CD4-positive, alpha-beta T cell treated with Interleukin-4 for 4 hours (primary cell): Measurements from ENCODE around the gene CDK1.

ENCODE experiments used
- DNase-seq: peaks from one replicate; pipeline ENCODE4 v3.0.0-alpha.2; 2020

CDK1 gene

DNA sequence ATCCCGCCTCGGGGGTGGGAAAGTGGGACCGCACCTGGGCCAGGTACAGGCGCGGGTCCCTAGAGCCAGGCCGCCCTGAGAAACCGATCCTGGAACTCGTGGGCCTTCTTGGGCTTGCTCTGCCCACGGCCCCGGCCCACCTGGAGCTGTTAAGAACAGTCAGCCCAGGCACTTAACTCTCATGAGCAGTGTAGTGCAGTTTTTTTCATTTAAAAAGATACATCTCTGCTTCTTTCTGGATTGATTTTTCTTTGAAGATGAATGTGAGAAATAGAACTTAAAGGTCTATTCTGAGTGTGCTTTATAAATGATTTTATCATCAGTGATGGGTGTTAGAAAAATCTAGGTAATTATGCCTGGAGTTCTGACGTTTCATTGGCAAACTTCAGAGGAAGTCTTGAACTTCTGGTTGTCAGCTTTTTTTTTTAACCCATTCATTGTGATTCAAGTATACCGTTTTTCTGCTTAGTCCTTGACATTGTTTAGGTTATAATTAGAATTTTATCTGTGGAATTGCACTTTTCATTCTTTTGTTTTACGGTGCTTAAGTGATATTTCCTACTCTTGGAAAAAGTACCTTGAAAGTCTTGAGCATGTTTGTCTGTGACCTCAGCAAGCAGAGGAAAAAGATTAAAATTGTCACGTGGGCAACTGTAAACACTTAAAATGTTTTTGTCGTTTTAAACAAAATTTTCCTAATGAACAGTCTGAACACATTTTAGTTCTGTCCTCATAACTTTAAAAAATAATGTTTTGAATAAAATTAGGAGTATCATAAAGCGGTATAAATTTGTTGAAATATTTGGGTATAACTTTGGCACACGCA lies 906 bp downstream of the CDK1 start:
- no peak for DNase-seq

DNA sequence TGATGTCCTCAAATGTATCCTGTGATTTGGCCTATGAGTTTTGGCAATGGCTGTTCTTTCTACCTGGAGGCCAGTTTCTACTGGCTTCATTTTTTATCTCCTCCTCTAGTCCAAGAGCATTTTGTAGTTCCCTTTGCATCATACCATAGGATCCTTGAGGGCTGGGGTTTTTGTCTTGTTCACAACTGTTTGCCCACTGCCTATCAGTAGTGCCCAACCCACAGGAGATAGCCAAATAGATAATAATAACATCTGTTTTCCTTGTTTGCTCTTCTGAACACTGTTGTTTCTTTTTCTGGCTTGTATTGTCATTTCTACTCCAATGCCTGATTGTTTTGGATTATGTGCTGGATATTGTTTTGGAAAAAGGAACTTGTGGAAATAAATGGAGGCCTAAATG lies 3.4 kb downstream of the CDK1 start:
- no peak for DNase-seq

DNA sequence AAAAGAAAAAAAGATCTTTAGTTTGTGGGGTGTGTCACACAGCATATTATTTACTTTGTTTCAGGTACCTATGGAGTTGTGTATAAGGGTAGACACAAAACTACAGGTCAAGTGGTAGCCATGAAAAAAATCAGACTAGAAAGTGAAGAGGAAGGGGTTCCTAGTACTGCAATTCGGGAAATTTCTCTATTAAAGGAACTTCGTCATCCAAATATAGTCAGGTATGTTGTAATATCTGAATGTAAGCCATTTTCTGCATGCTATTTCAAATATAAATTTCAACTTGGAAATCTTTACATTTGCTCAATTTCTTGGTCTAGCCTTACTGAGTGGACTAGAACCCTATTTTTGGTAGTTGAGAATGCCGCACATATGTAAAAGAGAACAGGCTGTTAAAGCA lies 6.4 kb downstream of the CDK1 start:
- DNase-seq: no peak

DNA sequence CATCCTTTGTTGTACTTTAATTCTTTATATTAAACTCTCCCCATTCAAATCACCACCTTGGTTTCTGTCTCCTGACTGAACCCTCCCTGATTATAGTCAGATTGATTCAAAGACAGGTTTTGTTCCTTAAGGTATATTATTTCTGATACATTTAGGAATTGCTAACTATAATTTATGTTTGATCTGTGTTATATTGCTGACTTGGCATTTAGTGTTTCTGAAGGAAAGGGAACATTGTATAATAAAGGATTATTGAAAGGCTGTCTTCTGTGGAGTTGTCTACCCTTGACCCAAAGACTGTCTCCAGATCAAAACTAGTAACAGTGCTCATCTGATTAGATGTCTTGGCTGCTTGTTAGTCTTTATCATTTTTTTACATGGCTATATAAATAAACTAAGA lies 10.3 kb downstream of the CDK1 start:
- no peak for DNase-seq

DNA sequence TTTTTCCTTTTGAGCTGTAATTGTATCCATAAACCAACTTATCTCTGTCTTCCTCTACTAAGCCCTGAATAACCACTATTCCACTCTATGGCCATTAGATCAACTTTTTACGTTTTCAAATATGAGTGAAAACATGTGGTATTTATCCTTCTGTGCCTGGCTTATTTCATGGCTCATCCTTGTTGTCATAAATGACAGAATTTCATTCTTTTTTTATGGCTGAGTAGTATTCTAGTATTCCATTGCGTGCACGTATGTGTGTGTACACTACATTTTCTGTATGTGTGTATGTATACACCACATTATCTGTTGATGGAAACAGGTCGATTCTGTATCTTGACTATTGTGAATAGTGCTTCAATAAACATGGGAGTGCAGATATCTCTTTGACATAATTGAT lies 11.1 kb downstream of the CDK1 start:
- DNase-seq: no peak

DNA sequence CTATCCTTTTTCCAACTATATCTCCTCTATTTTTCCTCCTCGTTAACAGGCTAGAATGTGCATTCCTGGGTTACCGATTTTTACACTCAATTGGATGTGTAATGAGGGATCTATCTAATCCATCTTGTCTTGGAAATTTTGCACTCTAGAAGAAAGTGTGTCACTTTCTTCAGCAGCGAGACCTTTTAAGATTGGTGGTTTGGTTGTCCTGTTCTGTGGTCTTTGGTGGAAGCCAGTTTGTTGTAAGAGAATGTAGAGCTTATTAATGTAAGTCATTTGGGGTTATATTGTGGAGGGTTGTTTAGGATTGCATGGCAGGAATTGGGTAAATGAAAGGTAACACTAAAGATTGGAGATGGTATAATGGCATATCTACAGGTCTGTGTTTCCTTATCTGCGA lies 16.7 kb downstream of the CDK1 start:
- DNase-seq: no peak

DNA sequence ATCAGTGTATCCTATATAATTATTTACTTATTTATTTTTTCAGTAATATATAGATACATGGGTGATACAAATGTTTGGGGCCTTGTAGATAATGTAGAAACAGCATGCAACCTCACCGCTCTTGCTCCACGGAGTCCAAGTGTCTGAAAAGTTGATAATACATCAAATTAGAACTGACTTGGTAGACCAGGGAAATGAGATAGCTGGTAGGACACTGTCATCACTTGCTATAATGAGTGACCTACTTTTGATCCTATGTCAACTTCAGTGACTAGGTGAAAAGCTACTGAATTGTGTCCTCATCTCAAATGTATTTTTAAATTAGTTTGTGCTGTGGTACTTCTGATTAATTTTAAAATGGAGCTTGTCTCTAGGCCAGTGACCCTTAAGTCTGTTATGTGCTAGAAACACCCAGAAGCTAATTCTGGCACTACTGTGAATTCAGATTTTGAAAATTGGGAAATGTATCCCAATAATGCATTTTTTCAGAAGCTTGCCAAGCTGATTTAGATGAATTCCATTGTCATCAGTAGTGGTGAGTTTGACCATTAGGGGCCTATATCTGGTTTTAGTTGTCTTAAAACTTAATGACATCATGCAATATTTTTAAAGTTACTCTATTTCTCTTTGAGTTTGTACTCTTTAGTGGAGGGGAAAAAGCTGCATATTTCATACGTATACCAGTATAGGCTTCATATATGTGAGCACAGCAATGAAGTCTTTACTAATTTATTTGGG lies 17.4 kb downstream of the CDK1 start:
- DNase-seq: no peak

DNA sequence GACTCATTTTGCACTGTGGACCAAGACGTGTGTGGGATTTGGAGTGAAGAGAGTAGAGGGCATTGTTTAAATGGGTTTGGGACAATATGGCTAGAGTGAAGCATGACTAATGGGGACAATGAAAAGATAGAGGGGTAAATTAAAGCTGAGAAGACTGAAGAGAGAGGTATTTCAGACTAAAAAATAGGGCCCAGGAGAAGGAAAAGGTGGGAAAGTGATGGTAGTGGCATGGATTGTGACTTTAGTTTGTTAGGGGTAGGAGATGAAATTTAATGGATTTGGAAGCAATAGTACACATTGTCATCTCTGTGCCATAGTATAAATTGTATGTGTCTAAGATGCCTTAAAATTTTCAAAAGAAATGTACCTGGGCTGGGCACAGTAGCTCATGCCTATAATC lies 18.2 kb downstream of the CDK1 start:
- no peak for DNase-seq

DNA sequence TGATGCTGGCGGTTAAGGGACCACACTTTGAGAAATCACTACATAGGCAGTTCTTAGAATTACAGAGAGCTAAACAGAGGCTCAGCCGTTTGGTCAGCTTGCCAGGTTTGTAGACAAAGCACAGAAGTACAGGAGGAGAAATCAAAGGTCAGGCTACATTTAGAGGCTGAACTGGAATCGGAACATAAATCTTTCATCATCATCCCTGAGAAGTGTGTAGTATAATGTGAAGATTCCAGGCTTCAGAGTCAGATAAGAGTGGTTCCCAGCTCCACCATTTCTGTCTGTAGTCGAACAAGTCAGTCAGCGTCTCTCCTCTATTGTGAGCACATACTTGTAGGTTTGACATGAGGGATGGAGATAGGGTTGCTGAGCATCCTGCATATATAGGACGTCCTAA lies 18.9 kb downstream of the CDK1 start:
- DNase-seq: no peak

DNA sequence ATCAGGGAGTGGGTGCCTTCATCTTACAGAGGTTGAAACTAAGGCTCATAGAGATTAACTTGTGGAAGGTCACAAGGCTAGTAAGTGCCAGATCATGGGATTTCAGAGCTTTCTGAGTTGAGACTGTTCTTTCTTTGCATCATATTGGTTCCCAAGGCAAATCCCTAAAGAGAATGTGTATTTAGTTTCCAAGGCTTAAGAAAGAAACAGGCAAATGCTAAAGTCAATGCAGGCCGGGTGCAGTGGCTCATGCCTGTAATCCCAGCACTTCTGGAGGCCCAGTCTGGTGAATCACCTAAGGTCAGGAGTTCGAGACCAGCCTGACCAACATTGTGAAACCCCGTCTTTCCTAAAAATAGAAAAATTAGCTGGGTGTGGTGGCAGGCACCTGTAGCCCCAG lies 19.8 kb downstream of the CDK1 start:
- DNase-seq: no peak

DNA sequence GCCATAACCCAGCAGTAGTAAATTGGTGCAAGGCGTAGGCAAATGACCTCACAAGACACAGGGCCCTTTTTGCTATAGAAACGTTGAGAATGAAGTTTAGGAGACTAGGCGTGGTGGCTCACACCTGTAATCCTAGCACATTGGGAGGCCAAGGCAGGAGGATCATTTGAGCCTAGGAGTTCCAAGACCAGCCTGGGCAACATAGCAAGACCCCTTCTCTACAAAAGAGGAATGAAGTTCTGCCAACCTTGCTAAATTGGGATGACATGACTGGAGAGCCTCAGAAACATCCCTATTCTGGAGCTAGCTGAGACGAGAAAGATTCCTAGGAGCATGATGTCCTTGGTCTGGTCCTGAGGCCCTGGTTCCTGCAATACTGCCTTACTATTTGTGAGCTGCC lies 20.6 kb downstream of the CDK1 start:
- no peak for DNase-seq

DNA sequence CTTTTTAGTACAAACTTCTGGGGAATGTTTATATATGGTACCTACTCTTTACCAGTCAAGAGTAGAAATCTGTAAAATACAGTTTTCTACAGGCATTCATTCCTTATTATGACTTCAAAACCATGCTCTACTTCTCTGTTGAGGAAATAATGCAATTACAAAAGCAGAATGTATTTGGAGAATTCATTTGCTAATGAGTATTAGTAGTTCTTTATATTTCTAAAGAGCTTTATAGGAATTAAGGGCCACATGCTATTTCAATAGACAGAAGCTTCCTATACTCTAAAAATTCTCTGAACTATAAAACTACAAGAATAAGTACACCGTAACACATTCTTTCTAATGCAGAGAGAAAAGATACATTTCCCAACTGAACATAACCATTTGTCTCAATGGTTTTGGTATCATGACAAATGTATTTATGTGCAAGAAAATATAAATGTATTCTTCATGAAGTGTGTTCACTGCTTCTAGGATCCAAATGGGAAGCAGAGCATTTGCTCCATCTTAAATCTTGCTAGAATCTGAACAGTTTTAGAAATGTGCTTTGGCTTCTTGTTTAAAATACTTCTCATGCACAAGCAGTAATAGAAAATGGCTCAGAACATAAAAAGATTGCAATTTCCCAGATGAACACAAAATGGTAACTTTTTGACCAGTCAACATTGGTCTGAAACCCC lies 21.8 kb downstream of the CDK1 start:
- no peak for DNase-seq

DNA sequence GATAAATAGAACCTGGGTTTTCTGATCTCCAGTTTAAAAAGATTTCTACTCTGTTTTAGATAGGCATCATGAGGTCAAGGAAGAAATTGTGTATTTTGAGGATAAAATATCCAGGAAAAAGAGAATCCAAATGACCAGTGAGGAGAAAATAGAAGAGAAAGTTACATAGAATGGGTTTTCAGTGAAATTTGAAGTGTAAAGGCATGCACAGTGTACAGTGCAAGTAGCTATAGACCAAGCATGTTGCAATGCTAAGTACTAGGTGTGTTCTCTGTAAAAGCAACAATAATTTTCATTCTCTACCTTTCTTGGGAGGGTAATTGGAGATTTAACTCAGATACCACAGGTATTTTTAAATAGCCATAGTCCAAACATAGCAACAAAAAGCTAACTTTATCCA lies 22.6 kb downstream of the CDK1 start:
- DNase-seq: no peak

DNA sequence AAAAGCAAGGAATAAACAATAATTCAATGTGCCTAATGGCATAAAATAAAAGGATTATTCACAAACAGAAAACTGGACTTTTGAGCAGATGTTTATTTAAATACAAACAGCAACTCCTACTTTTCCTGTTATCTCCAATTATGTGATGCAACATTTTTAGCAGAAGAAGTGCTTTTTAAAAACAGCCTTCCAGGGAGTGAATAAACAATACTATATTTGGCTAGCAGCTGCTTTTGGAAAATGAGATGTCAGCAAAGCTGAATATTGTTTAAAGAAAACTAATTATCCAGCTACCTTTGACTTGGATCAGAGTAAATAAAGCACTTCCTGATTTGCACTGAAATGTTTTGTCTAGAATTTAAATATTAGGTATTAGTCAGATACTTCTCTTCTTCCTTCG lies 23.2 kb downstream of the CDK1 start:
- DNase-seq: no peak

DNA sequence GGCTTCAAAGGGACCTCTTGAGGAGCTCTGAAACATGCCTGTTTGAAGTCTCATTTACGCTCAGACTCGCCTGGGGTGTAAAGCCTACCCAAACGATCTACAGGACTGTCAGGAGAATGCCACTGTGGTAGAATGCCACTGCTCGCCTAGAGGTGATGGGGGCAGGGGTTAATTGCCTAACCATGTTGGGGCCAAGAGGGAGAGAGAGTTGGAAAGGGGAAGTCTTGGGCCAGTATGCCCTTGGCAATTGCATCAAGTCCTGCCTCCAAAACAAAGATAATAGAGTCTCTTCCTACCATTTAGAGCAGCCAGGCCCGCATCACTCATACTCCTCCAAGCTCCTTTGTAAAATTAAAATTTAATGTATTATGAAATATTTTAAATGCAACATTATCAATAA lies 25.2 kb downstream of the CDK1 start:
- DNase-seq: no peak

DNA sequence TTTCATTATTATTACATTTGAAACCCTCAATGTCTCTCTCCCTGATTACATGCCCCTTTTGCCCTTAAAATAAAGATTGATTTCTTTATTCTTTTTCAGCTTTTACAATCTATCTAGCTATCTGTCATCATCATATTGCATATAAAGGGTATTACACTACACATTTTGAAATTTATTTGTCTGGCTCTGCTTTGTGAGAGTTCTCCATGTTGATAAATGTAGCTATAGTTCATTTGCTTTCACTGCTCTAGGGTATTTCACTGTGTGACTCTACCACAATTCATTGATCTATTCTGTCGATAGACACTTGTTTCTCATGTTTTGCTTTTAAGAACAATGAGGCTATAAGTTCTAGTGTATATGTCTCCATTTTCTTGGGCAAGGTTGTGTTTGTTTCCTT lies 25.6 kb downstream of the CDK1 start:
- no peak for DNase-seq

DNA sequence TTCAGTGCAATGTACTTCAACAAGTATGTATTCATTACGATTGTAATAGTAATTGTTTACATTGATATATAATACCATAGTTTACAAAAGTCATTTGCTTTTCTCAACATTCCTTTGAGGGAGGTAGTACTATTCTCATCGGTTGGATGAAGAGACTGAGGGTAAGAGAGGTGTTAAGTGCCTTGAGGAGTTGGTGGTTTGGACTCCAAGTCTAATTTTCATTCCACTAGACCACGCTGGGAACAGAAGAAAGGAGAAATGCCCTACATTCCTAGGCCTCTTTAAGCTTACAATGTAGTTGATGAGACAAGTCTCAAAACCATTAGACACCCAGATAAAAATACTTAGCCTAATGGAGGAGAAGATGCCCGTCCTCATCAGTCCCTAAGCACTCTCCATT lies 28.6 kb downstream of the CDK1 start:
- no peak for DNase-seq

DNA sequence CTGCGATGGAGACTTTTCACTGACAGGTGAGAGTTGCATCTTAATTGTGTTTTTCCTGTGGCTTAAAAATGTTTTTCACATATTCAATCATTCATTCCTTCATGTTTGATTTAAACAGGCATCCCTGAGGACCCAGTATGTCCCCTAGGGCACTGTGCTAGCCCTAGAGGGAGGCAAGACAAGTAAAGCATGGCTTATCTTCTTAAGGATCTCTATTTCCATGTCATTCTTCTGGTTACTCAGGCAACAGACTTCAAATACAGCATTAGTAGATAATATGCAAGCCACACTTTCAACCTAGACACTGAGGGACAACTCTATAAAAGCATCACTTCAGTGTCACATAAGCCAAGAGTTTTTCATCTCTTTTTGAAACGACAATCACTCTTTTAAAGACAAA lies 29.2 kb downstream of the CDK1 start:
- no peak for DNase-seq

DNA sequence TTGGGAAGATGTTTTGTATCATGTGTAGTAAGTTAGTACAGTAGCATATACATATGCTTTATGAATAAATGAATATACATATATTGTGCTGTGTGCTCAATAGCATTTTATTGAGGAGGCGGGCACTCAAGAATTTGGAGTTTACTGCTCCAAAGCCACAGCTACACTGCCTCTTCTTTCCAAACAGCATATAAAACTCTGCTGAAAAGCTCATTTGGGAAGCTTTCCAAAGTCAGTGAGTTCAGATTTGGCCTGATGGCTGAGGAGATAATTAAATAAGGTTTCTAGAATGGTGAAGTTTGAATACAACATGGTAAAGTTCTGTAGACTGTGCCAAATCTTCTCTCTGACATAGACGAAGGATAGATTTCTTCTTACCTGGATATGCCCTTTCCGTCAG lies 29.8 kb downstream of the CDK1 start:
- DNase-seq: no peak

DNA sequence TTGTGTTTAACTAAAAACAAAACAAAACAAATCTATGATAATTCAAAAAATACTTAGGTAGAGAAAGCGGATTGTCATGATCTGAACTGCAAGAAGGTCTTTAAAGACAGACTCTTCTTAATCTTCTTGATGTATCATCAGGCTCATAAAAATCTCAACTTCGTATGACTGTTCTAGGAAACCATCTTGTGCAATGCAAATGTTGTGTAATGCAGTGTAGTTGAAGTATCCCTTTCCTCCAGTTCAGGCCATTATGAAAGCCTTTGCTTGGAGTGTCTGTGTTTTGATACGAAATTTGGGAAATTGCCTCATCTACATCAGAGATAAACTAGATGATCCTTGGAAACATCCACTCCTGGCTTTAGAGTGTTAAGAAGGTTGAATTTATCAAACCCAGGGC lies 30.9 kb downstream of the CDK1 start:
- DNase-seq: no peak

DNA sequence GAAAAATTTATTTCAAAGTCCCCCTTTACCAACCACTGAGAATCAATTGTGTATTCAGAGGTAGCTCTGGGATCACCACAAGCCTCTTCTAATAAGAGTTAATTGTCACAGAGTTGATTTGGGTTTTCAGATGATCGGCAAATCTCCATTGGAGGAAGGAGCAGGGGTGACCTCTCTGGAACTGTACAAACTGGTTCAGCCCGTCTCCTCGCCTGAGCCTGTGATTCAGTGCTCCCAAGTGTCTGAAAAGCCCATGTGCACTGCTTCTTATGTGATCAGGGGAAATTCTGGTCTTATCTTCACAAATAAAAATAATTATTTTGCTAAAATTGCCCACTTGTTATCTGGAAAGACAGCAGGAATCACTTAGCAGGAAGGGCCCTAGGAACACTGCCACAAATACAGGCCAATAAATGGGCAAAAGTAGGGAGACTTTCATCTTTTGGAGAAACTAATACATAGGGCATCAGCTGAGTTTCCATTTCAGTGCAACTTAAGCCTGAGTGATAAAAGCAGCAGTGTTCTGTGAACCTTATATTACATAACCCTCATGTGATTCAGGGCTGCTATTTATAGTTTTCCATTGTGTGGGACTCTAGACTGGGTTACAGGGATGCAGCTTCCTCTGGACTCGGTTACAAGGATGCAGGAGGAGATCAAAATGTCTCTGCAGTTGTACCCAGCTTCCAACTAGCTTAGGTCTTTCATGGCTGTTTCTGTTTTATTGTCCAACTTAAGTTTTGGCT lies 32.3 kb downstream of the CDK1 start:
- DNase-seq: no peak

DNA sequence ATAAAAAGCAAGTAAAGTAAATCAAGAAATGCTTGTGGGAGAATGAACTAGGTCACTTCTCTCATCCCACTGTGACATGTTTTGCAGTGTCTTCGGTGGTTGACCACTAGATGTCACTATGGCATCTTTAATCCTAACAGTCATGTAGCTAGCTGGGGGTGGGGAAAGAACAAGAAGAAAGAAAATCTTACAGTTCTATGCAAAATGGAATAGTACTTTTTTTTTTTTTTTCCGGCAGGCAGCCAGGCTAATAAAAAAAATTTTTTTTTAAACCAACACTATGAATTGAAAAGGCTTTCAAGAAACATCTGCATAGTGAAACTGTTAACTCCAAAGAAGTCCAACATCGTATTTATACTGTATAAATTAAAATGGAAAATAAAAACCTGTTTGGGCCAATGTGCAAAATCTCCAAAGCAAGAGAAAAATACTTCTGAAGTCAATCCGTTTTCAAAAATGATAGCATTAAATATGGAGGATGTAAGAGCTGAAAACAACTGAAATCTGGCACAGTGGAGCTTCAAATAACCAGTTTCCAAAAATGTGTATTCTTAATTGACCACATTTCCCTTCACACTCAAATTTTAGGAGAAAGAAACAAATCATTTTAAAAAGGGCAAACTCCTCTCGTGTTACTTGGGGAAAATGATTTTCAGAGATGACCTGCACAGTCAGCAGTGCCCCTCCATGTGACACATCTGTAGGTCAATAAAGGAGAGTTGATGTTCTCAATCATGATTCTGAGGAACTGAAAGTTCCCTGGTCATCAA lies 38.5 kb downstream of the CDK1 start:
- peak; percentile 64 for DNase-seq

DNA sequence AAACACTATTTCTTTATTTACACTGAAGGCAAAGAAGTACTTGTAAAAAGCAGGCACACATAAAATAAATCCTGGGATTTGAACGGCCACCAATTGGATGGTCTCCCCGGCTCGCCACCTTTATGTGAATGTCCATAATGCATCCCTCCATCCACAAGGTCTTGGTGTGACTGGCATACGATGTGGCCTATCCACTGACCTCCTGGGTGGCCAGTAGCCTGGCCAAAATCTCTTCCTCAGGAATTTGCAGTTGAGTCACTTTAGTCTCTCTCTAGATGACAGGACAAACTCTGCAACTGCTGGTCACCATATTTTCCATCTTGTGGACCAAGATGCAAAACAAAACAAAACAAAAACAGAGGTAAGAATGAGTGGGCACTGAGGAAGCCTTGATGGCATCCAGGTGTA lies 39.1 kb downstream of the CDK1 start:
- DNase-seq: no peak
